Endothelial cell of umbilical vein (primary cell): ENCODE results near the gene RGS4. TPM values are rescaled to one million over a fixed set of nuclear protein-coding genes. Genes with fewer than 3 reads are reported as not detected.

Experiments
- BruUV-seq: library from RNA; stranded (reverse); fragments of 400-500 nt; replicated peaks from 2 replicates; lab custom pipeline; 2021; lab: Mats Ljungman, UMichigan
- CTCF ChIA-PET: fragments of 300-600, 350-600 bp; sonication (Branson Sonifier 250); formaldehyde crosslinking; loops from one replicate; lab custom pipeline; 2021; ENCODE audit warnings: antibody characterized with exemption, inconsistent platforms; lab: Charles Lee
- POLR2A ChIA-PET: fragments of 300-600, 350-600 bp; sonication (Branson Sonifier 250); formaldehyde crosslinking; loops from one replicate; lab custom pipeline; 2021; ENCODE audit warnings: antibody characterized with exemption, inconsistent platforms; lab: Charles Lee
- DNase-seq: peaks from one replicate; pipeline ENCODE4 v3.0.0-alpha.2; 2011; ENCODE audit warnings: low read depth, low spot score
- FAIRE-seq: peaks from 2 replicates; lab custom pipeline; 2011; peaks lifted over from hg19 to GRCh38; lab: Jason Lieb, UNC
- H2AFZ ChIP-seq: 2 replicates; pipeline ENCODE4 v1.6.0; 2012; ENCODE audit warnings: low read depth, low read length, control low read depth, inconsistent platforms
- H3K27ac ChIP-seq: 2 replicates; pipeline ENCODE4 v1.5.1; 2011; ENCODE audit warnings: low read depth, mild to moderate bottlenecking, control low read depth, low read length, moderate library complexity; ENCODE audit not compliant: insufficient read depth
- H3K27me3 ChIP-seq, 2 experiments: 2 replicates each; pipeline versions ENCODE4 v1.6.0 to v1.6.1; 2011; ENCODE audit warnings: low read length in 2 of 2, mixed read lengths in 1 of 2; ENCODE audit not compliant: control insufficient read depth in 2 of 2, insufficient read depth in 2 of 2
- H3K36me3 ChIP-seq, 2 experiments: 2 replicates in 1 of 2; 3 replicates in 1 of 2; pipeline ENCODE4 v1.5.1; 2011; ENCODE audit warnings: low read length in 2 of 2, mild to moderate bottlenecking in 1 of 2, moderate library complexity in 1 of 2; ENCODE audit not compliant: control insufficient read depth in 2 of 2, insufficient read depth in 2 of 2; ENCODE audit errors: extremely low read depth in 1 of 2
- H3K4me1 ChIP-seq: 3 replicates; pipeline ENCODE4 v1.5.1; 2011; ENCODE audit warnings: mild to moderate bottlenecking, low read length; ENCODE audit not compliant: control insufficient read depth, insufficient read depth; ENCODE audit errors: extremely low read depth
- H3K4me2 ChIP-seq: 2 replicates; pipeline ENCODE4 v1.6.1; 2011; ENCODE audit warnings: low read length, control low read depth, mixed read lengths; ENCODE audit not compliant: insufficient read depth
- H3K4me3 ChIP-seq, 3 experiments: fragments of 200-600 bp in 1 of 3; sonication (generic), shearing (Covaris generic) in 1 of 3; replicated peaks in 1 of 3; 2 replicates each; pipeline ENCODE4 v1.5.1; 2011 to 2016; ENCODE audit warnings: control low read depth in 3 of 3, low read length in 3 of 3, mild to moderate bottlenecking in 2 of 3, inconsistent platforms in 1 of 3, low read depth in 1 of 3, moderate library complexity in 1 of 3; ENCODE audit not compliant: insufficient read depth in 1 of 3
- H3K79me2 ChIP-seq: 2 replicates; pipeline ENCODE4 v1.6.0; 2012; ENCODE audit warnings: low read length, inconsistent platforms; ENCODE audit not compliant: control insufficient read depth, insufficient read depth
- H3K9ac ChIP-seq: replicated peaks from 2 replicates; pipeline ENCODE3; 2011; ENCODE audit warnings: low read length, control low read depth; ENCODE audit not compliant: insufficient read depth; ENCODE audit errors: extremely low read depth
- H3K9me1 ChIP-seq: replicated peaks from 3 replicates; pipeline ENCODE4 v1.6.0; 2011; ENCODE audit warnings: mild to moderate bottlenecking, low read length; ENCODE audit not compliant: control insufficient read depth, insufficient read depth; ENCODE audit errors: extremely low read depth
- H3K9me3 ChIP-seq: replicated peaks from 2 replicates; pipeline ENCODE4 v1.5.1; 2012; ENCODE audit warnings: low read length, inconsistent platforms; ENCODE audit not compliant: control insufficient read depth, insufficient read depth
- H4K20me1 ChIP-seq: replicated peaks from 2 replicates; pipeline ENCODE3; 2011; ENCODE audit warnings: mild to moderate bottlenecking, low read length; ENCODE audit not compliant: control insufficient read depth, insufficient read depth; ENCODE audit errors: extremely low read depth
- CTCF ChIP-seq, 2 donors: IDR thresholded peaks; 1 replicate in 1 of 2; 2 replicates in 1 of 2; pipeline ENCODE4 v1.5.1; 2011; ENCODE audit warnings: low read length in 2 of 2, mild to moderate bottlenecking in 2 of 2, moderate library complexity in 2 of 2, control low read depth in 1 of 2, inconsistent platforms in 1 of 2, low read depth in 1 of 2; ENCODE audit not compliant: insufficient read depth in 1 of 2; ENCODE audit errors: extremely low read depth in 1 of 2
- EZH2 ChIP-seq: IDR thresholded peaks from 2 replicates; pipeline ENCODE4 v1.6.1; 2012; ENCODE audit warnings: borderline replicate concordance, low read depth, mild to moderate bottlenecking, moderate library complexity, low read length, inconsistent platforms; ENCODE audit not compliant: severe bottlenecking
- FOS ChIP-seq: IDR thresholded peaks from 2 replicates; pipeline ENCODE4 v1.6.1; 2011; ENCODE audit warnings: mild to moderate bottlenecking, low read length, moderate library complexity, borderline replicate concordance; ENCODE audit not compliant: insufficient read depth
- GATA2 ChIP-seq: IDR thresholded peaks from 2 replicates; pipeline ENCODE4 v1.7.0; 2011; ENCODE audit warnings: low read depth, mild to moderate bottlenecking, moderate library complexity, mixed read lengths, low read length; ENCODE audit not compliant: insufficient read length, insufficient read depth
- JUN ChIP-seq: IDR thresholded peaks from 2 replicates; pipeline ENCODE4 v1.6.1; 2011; ENCODE audit warnings: borderline replicate concordance, low read depth; ENCODE audit not compliant: insufficient read length, insufficient read depth
- MYC ChIP-seq: IDR thresholded peaks from one replicate; pipeline ENCODE4 v1.6.1; 2011; ENCODE audit warnings: mild to moderate bottlenecking, low read depth, low read length
- POLR2A ChIP-seq: IDR thresholded peaks from 2 replicates; pipeline ENCODE4 v1.6.1; 2012; ENCODE audit warnings: low read depth, mild to moderate bottlenecking, control low read depth, low read length
- POLR2AphosphoS5 ChIP-seq: IDR thresholded peaks from 2 replicates; pipeline ENCODE4 v1.6.1; 2012; ENCODE audit warnings: low read depth, mild to moderate bottlenecking, control low read depth, low read length, moderate library complexity; ENCODE audit not compliant: insufficient read depth
- dilution Hi-C: fragments of 300-500 bp; cut with MboI; formaldehyde crosslinking; loops from one replicate; pipeline ENCODE4 v1.15.0; 2019; ENCODE audit warnings: low sequenced_read_pairs; ENCODE audit not compliant: extremely low pct_ligation_motif_present
- intact Hi-C: fragments of 100-400 bp; cut with micrococcal nuclease; formaldehyde crosslinking; loops from one replicate; pipeline ENCODE4 v1.10.0; 2022
- polyA plus RNA-seq, 4 experiments: library from polyadenylated mRNA; depleted of rRNA in 3 of 4; stranded (reverse) in 3 of 4; unstranded in 1 of 4; fragments of >200 nt; gene quantifications; 2 replicates each; pipeline versions ENCODE4 v1.2.1 to v1.2.3, GENCODE V29; 2011 to 2012; ENCODE audit warnings: missing spikeins in 1 of 4
- total RNA-seq: library from RNA; stranded (reverse); gene quantifications from 2 replicates; pipeline ENCODE4 v1.2.3, GENCODE V29; 2021
- TF ChIP-seq, protein P1 (sequence below): IDR thresholded peaks from 2 replicates; pipeline ENCODE4 v1.6.1; 2011; ENCODE audit not compliant: insufficient read depth, insufficient read length

RGS4 gene
- total and polyA plus RNA-seq, 2 donors (not counting 3 experiments of a cell fraction or from before 2014, with no cell fraction given): 14.6 to 59.3 TPM

- Histone ChIP-seq H3K4me2 (no peak overlapping the region), H3K27me3 (no peaks in the 10 kb centered on the region), H2AFZ (no peak overlapping the region), H3K9me1 (no peaks in the 10 kb centered on the region), H3K4me3 (no peak overlapping the region), H3K27ac (no peak overlapping the region), H3K9me3 (no peaks in the 10 kb centered on the region), H4K20me1 (no peaks in the 10 kb centered on the region), H3K9ac (no peak overlapping the region), H3K4me1 (no peaks in the 10 kb centered on the region), H3K79me2 (no peaks in the 10 kb centered on the region), H3K36me3 (no peaks in the 10 kb centered on the region)
- FAIRE-seq: no peak
- dilution Hi-C loops: loop anchor here (25.0 kb wide), 1 partner anchor 198 kb away; the partner anchor contains the start of gene CCDC190
- TF ChIP-seq FOS (no peak), CTCF (IDR thresholded peaks at IDR 0.05; ENCODE audit: extremely low read depth in 1 of 2, insufficient read depth in 1 of 2, low read depth in 1 of 2, low read length in 2 of 2) (no peak), JUN (no peak), POLR2AphosphoS5 (no peak), MYC (no peak), EZH2 (no peak), GATA2 (no peak), POLR2A (no peak)
- TF ChIP-seq, protein P1, sequence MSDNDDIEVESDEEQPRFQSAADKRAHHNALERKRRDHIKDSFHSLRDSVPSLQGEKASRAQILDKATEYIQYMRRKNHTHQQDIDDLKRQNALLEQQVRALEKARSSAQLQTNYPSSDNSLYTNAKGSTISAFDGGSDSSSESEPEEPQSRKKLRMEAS: no peak
- no peak for DNase-seq
- BruUV-seq: no TSS peak
- POLR2A ChIA-PET: no interaction called here
- intact Hi-C loops: no loop called here
- CTCF ChIA-PET: interaction anchor here (0.7 to 3.4 kb wide), 4 partner anchors 8 to 182 kb away, joined by 3 to 13 read pairs (median 4); partner anchors contain the start of gene RGS4
These were observed 8.7 kb upstream of the RGS4 start for GRCh38 chr1:163060343-163061007.
